ENCODE results near the gene AVP. TPM values are rescaled to one million over a fixed set of nuclear protein-coding genes. Genes with fewer than 3 reads are reported as not detected.

Gene AVP
- total RNA-seq, 4 donors from 2014 or later: not detected

DNA sequence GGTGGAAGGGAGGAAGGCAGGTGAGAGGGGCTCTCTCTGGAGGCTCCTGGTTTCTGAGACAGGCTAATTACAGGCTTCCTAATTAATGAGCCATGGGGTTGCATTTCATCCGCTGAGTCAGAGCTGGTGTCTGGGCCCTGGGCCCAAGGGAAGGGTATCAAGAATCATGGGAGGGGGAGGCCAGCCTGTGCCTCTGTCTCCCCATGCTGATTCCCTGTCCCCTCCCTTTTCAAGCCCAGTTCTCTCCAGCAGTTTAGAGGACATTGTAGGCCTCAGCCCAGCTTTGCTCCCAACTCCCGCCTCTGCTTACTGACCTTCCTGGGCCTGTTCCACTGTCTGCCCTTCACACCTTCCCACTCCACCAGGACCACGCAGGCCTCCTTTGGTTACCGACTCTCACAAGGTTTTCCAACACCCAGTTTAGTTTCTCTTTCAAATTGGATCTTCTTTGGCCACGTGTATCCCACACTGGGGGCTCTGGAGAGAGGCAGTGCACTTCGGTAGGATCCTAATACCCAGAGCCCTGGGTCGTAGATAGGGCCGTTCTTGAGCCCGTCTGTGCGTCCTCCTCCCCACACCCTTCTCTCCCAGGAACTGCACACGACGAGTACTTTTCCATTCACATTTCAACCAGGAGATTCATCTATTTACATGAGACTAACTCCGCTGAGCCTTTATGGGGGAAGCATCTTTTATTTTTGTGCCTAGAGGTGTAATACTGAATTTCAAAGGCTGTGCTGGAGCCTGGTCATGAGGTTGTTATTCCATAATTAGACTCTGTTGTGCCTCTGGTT, 18.2 kb upstream of the AVP start:
- no peak for DNase-seq
- Histone ChIP-seq H3K9me3 (no peaks in the 10 kb centered on the region), H3K4me3 (no peak overlapping the region), H3K4me1 (no peaks in the 10 kb centered on the region), H3K36me3 (no peaks in the 10 kb centered on the region), H3K27me3 (no peaks in the 10 kb centered on the region), H3K27ac (no peak overlapping the region)
- TF ChIP-seq POLR2A (IDR thresholded peaks at IDR 0.05): no peak
- TF ChIP-seq, protein P1, sequence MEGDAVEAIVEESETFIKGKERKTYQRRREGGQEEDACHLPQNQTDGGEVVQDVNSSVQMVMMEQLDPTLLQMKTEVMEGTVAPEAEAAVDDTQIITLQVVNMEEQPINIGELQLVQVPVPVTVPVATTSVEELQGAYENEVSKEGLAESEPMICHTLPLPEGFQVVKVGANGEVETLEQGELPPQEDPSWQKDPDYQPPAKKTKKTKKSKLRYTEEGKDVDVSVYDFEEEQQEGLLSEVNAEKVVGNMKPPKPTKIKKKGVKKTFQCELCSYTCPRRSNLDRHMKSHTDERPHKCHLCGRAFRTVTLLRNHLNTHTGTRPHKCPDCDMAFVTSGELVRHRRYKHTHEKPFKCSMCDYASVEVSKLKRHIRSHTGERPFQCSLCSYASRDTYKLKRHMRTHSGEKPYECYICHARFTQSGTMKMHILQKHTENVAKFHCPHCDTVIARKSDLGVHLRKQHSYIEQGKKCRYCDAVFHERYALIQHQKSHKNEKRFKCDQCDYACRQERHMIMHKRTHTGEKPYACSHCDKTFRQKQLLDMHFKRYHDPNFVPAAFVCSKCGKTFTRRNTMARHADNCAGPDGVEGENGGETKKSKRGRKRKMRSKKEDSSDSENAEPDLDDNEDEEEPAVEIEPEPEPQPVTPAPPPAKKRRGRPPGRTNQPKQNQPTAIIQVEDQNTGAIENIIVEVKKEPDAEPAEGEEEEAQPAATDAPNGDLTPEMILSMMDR (IDR thresholded peaks at IDR 0.05): no peak
- intact Hi-C loops (cut with DNase I; ENCODE audit: low total_unique reads): no loop called here

- Histone ChIP-seq H3K27ac (no peak overlapping the region), H3K4me1 (no peaks in the 10 kb centered on the region), H3K27me3 (no peaks in the 10 kb centered on the region), H3K36me3 (no peaks in the 10 kb centered on the region), H3K9me3 (no peaks in the 10 kb centered on the region), H3K4me3 (no peak overlapping the region)
- TF ChIP-seq, protein P1 (IDR thresholded peaks at IDR 0.05): no peak
- TF ChIP-seq POLR2A (IDR thresholded peaks at IDR 0.05): no peak
- intact Hi-C loops (cut with DNase I; ENCODE audit: low total_unique reads): no loop called here
- DNase-seq: no peak
Observed at GRCh38 chr20:3101737-3102574, 17.4 kb upstream of the AVP start.

GRCh38 chr20:3101251-3101650, 16.7 kb upstream of the AVP start:
- Histone ChIP-seq H3K9me3 (no peaks in the 10 kb centered on the region), H3K4me1 (no peaks in the 10 kb centered on the region), H3K36me3 (no peaks in the 10 kb centered on the region), H3K27me3 (no peaks in the 10 kb centered on the region), H3K4me3 (no peak overlapping the region), H3K27ac (no peak overlapping the region)
- TF ChIP-seq, protein P1 (IDR thresholded peaks at IDR 0.05): no peak
- no peak for TF ChIP-seq POLR2A (IDR thresholded peaks at IDR 0.05)
- intact Hi-C loops (cut with DNase I; ENCODE audit: low total_unique reads): no loop called here
- no peak for DNase-seq

DNA sequence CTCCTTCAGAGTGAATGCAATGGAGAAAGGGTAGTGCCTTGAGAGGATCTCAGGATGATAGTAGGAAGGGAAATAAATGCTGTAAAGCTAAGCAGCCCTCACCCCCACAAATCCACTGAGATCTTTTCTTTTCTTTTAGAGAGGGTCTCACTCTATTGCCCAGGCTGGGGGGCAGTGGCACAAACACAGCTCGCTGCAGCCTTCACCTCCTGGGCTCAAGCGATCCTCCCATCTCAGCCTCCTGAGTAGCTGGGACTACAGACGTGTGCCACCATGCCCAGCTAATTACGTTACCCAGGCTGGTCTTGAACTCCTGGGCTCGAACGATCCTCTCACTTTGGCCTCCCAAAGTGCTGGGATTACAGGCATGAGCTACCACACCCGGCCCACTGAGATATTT, 16.0 kb upstream of the AVP start:
- intact Hi-C loops (cut with DNase I; ENCODE audit: low total_unique reads): no loop called here
- no peaks in the 10 kb centered on the region for H3K4me1 ChIP-seq
- no peaks in the 10 kb centered on the region for H3K9me3 ChIP-seq
- DNase-seq: no peak
- no peak overlapping the region for H3K27ac ChIP-seq
- TF ChIP-seq, protein P1 (IDR thresholded peaks at IDR 0.05): no peak
- TF ChIP-seq POLR2A (IDR thresholded peaks at IDR 0.05): no peak
- no peak overlapping the region for H3K4me3 ChIP-seq
- no peaks in the 10 kb centered on the region for H3K36me3 ChIP-seq
- no peaks in the 10 kb centered on the region for H3K27me3 ChIP-seq

Measured in uterus (tissue), 4 donors.